ENCODE measurements around the gene ALOX15B. TPM values are rescaled to one million over a fixed set of nuclear protein-coding genes. Genes with fewer than 3 reads are reported as not detected.

The ALOX15B gene
- total and polyA plus RNA-seq, 2 of the 13 experiments (the other 11 are each of a cell fraction or from before 2014, with no cell fraction given) = not detected

GRCh38 chr17:8016632-8017424 lies 22.0 kb upstream of the ALOX15B start (continued):
- TF ChIP-seq MYPOP (CRISPR knock-in tag; IDR thresholded peaks at IDR 0.05) (no peak), ZNF121 (CRISPR knock-in tag; IDR thresholded peaks at IDR 0.05) (no peak), SMAD9 (CRISPR knock-in tag; IDR thresholded peaks at IDR 0.05) (no peak), MYC (CRISPR knock-in tag; IDR thresholded peaks at IDR 0.05; ENCODE audit: borderline replicate concordance) (no peak), EP300 (IDR thresholded peaks at IDR 0.05; ENCODE audit: low read depth in 2 of 2, low read length in 2 of 2) (no peak), EP300 (CRISPR knock-in tag; IDR thresholded peaks at IDR 0.05; ENCODE audit: borderline replicate concordance) (no peak), SALL1 (CRISPR knock-in tag; IDR thresholded peaks at IDR 0.05) (peak; percentile 22; the same call in 1 of the 2 replicates), ZNF546 (CRISPR knock-in tag; conservative IDR thresholded peaks at IDR 0.05) (no peak), ZNF607 (CRISPR knock-in tag; IDR thresholded peaks at IDR 0.05; ENCODE audit: borderline replicate concordance) (peak; percentile 17; the same call in 1 of the 2 replicates), HINFP (CRISPR knock-in tag; IDR thresholded peaks at IDR 0.05; ENCODE audit: low read depth) (0 out of 2 replicates have a peak, but pooled peaks have one; percentile 54), ZNF24 (IDR thresholded peaks at IDR 0.05) (no peak), ZNF556 (CRISPR knock-in tag; IDR thresholded peaks at IDR 0.05; ENCODE audit: borderline replicate concordance) (peak; percentile 73; the same call in 1 of the 2 replicates), MIER3 (CRISPR knock-in tag; IDR thresholded peaks at IDR 0.05; ENCODE audit: borderline replicate concordance) (no peak), ZNF781 (CRISPR knock-in tag; IDR thresholded peaks at IDR 0.05; ENCODE audit: borderline replicate concordance, not compliant biosample characterization) (peak; percentile 79), XBP1 (CRISPR knock-in tag; IDR thresholded peaks at IDR 0.05) (no peak), MTF2 (CRISPR knock-in tag; IDR thresholded peaks at IDR 0.05; ENCODE audit: borderline replicate concordance) (0 out of 2 replicates have a peak, but pooled peaks have one; percentile 29)
- TF ChIP-seq, protein P1, sequence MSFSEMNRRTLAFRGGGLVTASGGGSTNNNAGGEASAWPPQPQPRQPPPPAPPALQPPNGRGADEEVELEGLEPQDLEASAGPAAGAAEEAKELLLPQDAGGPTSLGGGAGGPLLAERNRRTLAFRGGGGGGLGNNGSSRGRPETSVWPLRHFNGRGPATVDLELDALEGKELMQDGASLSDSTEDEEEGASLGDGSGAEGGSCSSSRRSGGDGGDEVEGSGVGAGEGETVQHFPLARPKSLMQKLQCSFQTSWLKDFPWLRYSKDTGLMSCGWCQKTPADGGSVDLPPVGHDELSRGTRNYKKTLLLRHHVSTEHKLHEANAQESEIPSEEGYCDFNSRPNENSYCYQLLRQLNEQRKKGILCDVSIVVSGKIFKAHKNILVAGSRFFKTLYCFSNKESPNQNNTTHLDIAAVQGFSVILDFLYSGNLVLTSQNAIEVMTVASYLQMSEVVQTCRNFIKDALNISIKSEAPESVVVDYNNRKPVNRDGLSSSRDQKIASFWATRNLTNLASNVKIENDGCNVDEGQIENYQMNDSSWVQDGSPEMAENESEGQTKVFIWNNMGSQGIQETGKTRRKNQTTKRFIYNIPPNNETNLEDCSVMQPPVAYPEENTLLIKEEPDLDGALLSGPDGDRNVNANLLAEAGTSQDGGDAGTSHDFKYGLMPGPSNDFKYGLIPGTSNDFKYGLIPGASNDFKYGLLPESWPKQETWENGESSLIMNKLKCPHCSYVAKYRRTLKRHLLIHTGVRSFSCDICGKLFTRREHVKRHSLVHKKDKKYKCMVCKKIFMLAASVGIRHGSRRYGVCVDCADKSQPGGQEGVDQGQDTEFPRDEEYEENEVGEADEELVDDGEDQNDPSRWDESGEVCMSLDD (CRISPR knock-in tag; IDR thresholded peaks at IDR 0.05; ENCODE audit: borderline replicate concordance) = no peak
- TF ChIP-seq, protein P2, sequence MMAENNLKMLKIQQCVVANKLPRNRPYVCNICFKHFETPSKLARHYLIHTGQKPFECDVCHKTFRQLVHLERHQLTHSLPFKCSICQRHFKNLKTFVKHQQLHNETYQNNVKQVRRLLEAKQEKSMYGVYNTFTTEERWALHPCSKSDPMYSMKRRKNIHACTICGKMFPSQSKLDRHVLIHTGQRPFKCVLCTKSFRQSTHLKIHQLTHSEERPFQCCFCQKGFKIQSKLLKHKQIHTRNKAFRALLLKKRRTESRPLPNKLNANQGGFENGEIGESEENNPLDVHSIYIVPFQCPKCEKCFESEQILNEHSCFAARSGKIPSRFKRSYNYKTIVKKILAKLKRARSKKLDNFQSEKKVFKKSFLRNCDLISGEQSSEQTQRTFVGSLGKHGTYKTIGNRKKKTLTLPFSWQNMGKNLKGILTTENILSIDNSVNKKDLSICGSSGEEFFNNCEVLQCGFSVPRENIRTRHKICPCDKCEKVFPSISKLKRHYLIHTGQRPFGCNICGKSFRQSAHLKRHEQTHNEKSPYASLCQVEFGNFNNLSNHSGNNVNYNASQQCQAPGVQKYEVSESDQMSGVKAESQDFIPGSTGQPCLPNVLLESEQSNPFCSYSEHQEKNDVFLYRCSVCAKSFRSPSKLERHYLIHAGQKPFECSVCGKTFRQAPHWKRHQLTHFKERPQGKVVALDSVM (CRISPR knock-in tag; IDR thresholded peaks at IDR 0.05) = no peak
- TF ChIP-seq, protein P3, sequence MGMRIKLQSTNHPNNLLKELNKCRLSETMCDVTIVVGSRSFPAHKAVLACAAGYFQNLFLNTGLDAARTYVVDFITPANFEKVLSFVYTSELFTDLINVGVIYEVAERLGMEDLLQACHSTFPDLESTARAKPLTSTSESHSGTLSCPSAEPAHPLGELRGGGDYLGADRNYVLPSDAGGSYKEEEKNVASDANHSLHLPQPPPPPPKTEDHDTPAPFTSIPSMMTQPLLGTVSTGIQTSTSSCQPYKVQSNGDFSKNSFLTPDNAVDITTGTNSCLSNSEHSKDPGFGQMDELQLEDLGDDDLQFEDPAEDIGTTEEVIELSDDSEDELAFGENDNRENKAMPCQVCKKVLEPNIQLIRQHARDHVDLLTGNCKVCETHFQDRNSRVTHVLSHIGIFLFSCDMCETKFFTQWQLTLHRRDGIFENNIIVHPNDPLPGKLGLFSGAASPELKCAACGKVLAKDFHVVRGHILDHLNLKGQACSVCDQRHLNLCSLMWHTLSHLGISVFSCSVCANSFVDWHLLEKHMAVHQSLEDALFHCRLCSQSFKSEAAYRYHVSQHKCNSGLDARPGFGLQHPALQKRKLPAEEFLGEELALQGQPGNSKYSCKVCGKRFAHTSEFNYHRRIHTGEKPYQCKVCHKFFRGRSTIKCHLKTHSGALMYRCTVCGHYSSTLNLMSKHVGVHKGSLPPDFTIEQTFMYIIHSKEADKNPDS (CRISPR knock-in tag; IDR thresholded peaks at IDR 0.05) = no peak
